Karpas-422 (cell line): ENCODE measurements around the gene STARD3NL. TPM values are rescaled to one million over a fixed set of nuclear protein-coding genes. Genes with fewer than 3 reads are reported as not detected.
"Not testable (repeated sequence)": the region's sequence is repeated elsewhere in the genome, so short reads cannot be mapped to it uniquely, and the experiment has no call there.

Experiments
- DNase-seq: peaks from one replicate; pipeline ENCODE4 v3.0.0-alpha.2; 2015
- H2AFZ ChIP-seq: fragments of 200-600 bp; sonication (generic); 2 replicates; pipeline ENCODE4 v1.6.1; 2014; ENCODE audit warnings: antibody characterized with exemption, low read length, mixed read lengths
- H3K27ac ChIP-seq: fragments of 200-600 bp; sonication (generic); 2 replicates; pipeline ENCODE4 v1.5.1; 2014; ENCODE audit warnings: mild to moderate bottlenecking, low read length, moderate library complexity
- H3K27me3 ChIP-seq: fragments of 200-600 bp; sonication (generic); 2 replicates; pipeline ENCODE4 v1.6.1; 2014; ENCODE audit warnings: low read length, mixed read lengths
- H3K36me3 ChIP-seq: fragments of 200-600 bp; sonication (generic); 2 replicates; pipeline ENCODE4 v1.6.1; 2014; ENCODE audit warnings: low read length, mixed read lengths; ENCODE audit not compliant: insufficient read depth
- H3K4me1 ChIP-seq: fragments of 200-600 bp; sonication (generic); 2 replicates; pipeline ENCODE4 v1.6.1; 2014; ENCODE audit warnings: mild to moderate bottlenecking, low read length, mixed read lengths
- H3K4me2 ChIP-seq: fragments of 200-600 bp; sonication (generic); 2 replicates; pipeline ENCODE4 v1.6.1; 2014; ENCODE audit warnings: low read length, low read depth, mild to moderate bottlenecking; ENCODE audit not compliant: poor library complexity, severe bottlenecking
- H3K4me3 ChIP-seq: fragments of 200-600 bp; sonication (generic); 2 replicates; pipeline ENCODE4 v1.5.1; 2014; ENCODE audit warnings: mild to moderate bottlenecking, antibody characterized with exemption, low read length, mixed read lengths
- H3K79me2 ChIP-seq: fragments of 200-600 bp; sonication (generic); 2 replicates; pipeline ENCODE4 v1.6.1; 2014; ENCODE audit warnings: mild to moderate bottlenecking, low read length, mixed read lengths
- H3K9ac ChIP-seq: fragments of 200-600 bp; sonication (generic); 2 replicates; pipeline ENCODE4 v1.6.0; 2014; ENCODE audit warnings: low read length
- H3K9me2 ChIP-seq: fragments of 200-600 bp; sonication (generic), shearing (Covaris generic); replicated peaks from 2 replicates; pipeline ENCODE4 v1.6.0; 2014; ENCODE audit warnings: mild to moderate bottlenecking, low read length, moderate library complexity; ENCODE audit not compliant: insufficient read depth
- H3K9me3 ChIP-seq: fragments of 300-700, 200-600 bp; sonication (generic); 2 replicates; pipeline ENCODE4 v1.6.1; 2014; ENCODE audit warnings: low read length, mixed read lengths
- H4K20me1 ChIP-seq: fragments of 200-600 bp; sonication (generic); 2 replicates; pipeline ENCODE4 v1.6.1; 2014; ENCODE audit warnings: mild to moderate bottlenecking, antibody characterized with exemption, low read length, low read depth; ENCODE audit not compliant: insufficient read depth
- total RNA-seq: library from RNA; depleted of rRNA; stranded (reverse); fragments of >200 nt; shearing (Covaris generic); gene quantifications from 2 replicates; pipeline ENCODE4 v1.2.3, GENCODE V29; 2014; ENCODE audit warnings: low replicate concordance

Gene STARD3NL
- total RNA-seq, 1 experiment from 2014 or later: 50.4 TPM

DNA sequence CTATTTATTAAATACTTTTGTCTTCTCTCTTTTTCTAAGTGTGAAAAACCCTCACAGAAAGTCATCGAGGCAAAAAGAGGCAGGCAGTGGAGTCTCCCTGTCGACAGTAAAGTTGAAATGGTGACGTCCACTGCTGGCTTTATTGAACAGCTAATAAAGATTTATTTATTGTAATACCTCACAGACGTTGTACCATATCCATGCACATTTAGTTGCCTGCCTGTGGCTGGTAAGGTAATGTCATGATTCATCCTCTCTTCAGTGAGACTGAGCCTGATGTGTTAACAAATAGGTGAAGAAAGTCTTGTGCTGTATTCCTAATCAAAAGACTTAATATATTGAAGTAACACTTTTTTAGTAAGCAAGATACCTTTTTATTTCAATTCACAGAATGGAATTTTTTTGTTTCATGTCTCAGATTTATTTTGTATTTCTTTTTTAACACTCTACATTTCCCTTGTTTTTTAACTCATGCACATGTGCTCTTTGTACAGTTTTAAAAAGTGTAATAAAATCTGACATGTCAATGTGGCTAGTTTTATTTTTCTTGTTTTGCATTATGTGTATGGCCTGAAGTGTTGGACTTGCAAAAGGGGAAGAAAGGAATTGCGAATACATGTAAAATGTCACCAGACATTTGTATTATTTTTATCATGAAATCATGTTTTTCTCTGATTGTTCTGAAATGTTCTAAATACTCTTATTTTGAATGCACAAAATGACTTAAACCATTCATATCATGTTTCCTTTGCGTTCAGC is 52.0 kb downstream of the STARD3NL start:
- Histone ChIP-seq H3K27me3 (no peaks in the 10 kb centered on the region), H3K9ac (no peak overlapping the region), H4K20me1 (no peaks in the 10 kb centered on the region), H3K9me3 (no peaks in the 10 kb centered on the region), H3K4me2 (no peak overlapping the region), H3K9me2 (no peaks in the 10 kb centered on the region), H3K4me3 (no peak overlapping the region), H2AFZ (no peak overlapping the region), H3K4me1 (no peaks in the 10 kb centered on the region), H3K79me2 (no peaks in the 10 kb centered on the region), H3K36me3 (peaks cover 6% of the 10 kb centered on the region; the same call in 1 of the 2 replicates), H3K27ac (no peak overlapping the region)
- no peak for DNase-seq

DNA sequence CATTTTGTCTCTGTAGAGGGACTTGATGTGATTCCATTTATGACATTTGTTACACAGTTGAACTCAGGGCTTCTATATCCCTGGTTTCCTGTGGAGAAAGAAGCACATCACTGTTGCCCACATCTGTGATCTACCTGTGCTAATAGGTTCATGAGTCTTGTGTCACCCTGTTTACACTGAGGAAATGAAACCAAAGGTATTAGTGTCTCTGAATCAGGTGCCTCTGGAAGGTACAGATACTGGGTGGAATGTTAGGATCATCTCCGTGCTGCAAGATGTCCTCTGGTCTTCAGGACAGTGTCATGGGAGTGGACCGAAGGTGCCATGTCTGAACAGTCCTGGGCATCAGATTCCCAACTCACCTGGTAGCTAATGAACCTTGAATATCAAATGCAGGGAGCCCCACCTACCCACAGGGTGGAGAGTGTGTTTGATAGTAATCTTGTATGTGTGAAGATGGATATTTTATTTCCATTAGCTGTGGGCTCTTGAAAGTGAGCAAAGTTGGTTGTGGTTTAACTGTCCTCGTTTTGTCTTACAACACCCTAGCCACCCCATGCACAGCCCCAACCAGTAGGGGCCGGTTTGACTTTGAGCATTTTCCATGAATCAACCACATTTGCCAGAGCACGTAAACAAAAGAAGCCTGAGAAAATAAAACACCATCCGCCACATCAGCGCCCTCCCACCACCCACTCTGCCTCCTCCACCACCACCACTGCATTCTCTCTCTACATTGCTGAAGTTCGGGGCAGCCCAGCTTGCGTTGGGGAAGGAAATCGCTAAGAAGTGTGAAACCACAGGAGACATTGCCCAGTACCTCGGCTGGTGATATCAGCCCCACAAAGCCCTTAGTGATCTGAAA is 54.7 kb downstream of the STARD3NL start:
- no peak overlapping the region for H2AFZ ChIP-seq
- H3K27ac ChIP-seq: no peak overlapping the region
- peaks cover 6% of the 10 kb centered on the region; the same call in 1 of the 2 replicates for H3K36me3 ChIP-seq
- no peak for DNase-seq
- no peaks in the 10 kb centered on the region for H3K27me3 ChIP-seq
- no peaks in the 10 kb centered on the region for H3K4me1 ChIP-seq
- H4K20me1 ChIP-seq: no peaks in the 10 kb centered on the region
- H3K79me2 ChIP-seq: no peaks in the 10 kb centered on the region
- no peak overlapping the region for H3K9ac ChIP-seq
- H3K9me2 ChIP-seq: no peaks in the 10 kb centered on the region
- no peak overlapping the region for H3K4me2 ChIP-seq
- no peak overlapping the region for H3K4me3 ChIP-seq
- H3K9me3 ChIP-seq: no peaks in the 10 kb centered on the region

DNA sequence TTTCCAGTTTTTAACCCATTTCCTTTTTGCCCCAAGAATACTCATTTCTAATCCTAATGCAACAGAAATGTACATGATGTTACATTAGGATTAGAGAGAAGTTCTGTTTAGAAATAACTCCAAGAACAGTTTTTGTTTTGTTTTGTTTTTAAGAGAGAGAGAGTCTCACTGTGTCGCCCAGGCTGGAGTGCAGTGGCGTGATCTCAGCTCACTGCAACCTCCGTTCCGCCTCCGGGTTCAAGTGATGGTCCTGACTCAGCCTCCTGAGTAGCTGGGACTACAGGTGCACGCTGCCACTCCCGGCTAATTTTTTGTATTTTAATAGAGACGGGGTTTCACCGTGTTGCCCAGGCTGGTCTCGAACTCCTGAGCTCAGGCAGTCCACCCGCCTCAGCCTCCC is 56.7 kb downstream of the STARD3NL start:
- not testable (repeated sequence) for H2AFZ ChIP-seq, H3K27ac ChIP-seq, H3K4me3 ChIP-seq

GRCh38 chr7:38235606-38236005 is 57.6 kb downstream of the STARD3NL start:
- no peaks in the 10 kb centered on the region for H3K4me1 ChIP-seq

More for the DNA sequence above, 56.7 kb downstream of the STARD3NL start:
- not testable (repeated sequence) for H3K9me2 ChIP-seq, H3K27me3 ChIP-seq, H3K9me3 ChIP-seq, H3K9ac ChIP-seq, H3K79me2 ChIP-seq, DNase-seq, H4K20me1 ChIP-seq, H3K4me2 ChIP-seq, H3K36me3 ChIP-seq, H3K4me1 ChIP-seq

GRCh38 chr7:38239129-38239528 is 61.1 kb downstream of the STARD3NL start:
- H3K9me2 ChIP-seq, H3K4me2 ChIP-seq, DNase-seq, H3K9ac ChIP-seq, H3K4me3 ChIP-seq, H3K4me1 ChIP-seq, H3K27me3 ChIP-seq, H4K20me1 ChIP-seq, H3K9me3 ChIP-seq, H3K36me3 ChIP-seq, H3K27ac ChIP-seq, H2AFZ ChIP-seq, H3K79me2 ChIP-seq: not testable (repeated sequence)

More at GRCh38 chr7:38235606-38236005, 57.6 kb downstream of the STARD3NL start:
- Histone ChIP-seq H2AFZ (no peak overlapping the region), H3K79me2 (no peaks in the 10 kb centered on the region), H3K27ac (no peak overlapping the region), H3K4me2 (no peak overlapping the region), H3K4me3 (no peak overlapping the region), H3K9me3 (no peaks in the 10 kb centered on the region), H3K36me3 (no peaks in the 10 kb centered on the region), H3K9me2 (no peaks in the 10 kb centered on the region), H3K27me3 (no peaks in the 10 kb centered on the region), H3K9ac (no peak overlapping the region), H4K20me1 (no peaks in the 10 kb centered on the region)
- DNase-seq: no peak

DNA sequence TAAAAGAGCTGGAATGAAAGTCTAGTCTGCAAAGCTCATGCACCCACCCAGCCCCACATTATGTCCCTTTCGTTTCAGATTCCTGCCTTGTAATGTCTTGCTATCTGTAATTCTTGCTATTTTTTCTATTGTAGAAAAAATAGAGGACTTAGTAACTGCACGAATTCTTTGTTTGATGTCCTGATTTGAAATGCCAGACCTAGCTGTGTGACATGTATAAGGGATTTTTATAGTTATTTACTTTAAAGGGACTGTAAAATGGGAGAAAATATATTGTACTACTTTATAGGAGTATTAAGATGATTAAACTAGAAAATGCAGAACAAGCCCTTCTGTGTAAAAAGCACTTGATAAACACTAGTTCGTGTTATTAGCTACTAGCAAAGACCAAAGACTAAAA is 63.0 kb downstream of the STARD3NL start:
- Histone ChIP-seq H3K4me1 (no peaks in the 10 kb centered on the region), H3K27ac (no peak overlapping the region), H4K20me1 (no peaks in the 10 kb centered on the region), H3K9ac (no peak overlapping the region), H3K36me3 (no peaks in the 10 kb centered on the region), H3K4me3 (no peak overlapping the region), H2AFZ (no peak overlapping the region), H3K9me2 (no peaks in the 10 kb centered on the region), H3K4me2 (no peak overlapping the region), H3K9me3 (no peaks in the 10 kb centered on the region), H3K79me2 (no peaks in the 10 kb centered on the region), H3K27me3 (no peaks in the 10 kb centered on the region)
- no peak for DNase-seq

DNA sequence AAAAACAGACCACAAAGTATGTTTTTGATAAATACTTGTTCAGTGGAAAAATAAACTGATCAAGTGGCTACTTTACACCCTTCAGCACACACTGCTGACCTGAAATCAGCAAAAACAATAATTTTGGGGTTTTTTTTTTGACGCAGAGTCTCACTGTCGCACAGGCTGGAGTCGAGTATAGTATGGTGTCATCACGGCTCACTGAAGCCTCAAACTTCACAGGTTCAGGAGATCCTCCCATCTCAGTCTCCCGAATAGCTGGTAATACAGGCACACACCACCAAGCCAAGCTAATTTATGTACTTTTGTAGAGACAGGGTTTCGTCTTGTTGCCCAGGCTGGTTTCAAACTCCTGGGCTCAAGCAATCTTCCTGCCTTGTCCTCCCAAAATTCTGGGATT is 64.8 kb downstream of the STARD3NL start:
- Histone ChIP-seq H2AFZ (no peak overlapping the region), H3K36me3 (no peaks in the 10 kb centered on the region), H3K9ac (no peak overlapping the region), H3K9me3 (no peaks in the 10 kb centered on the region), H3K4me3 (no peak overlapping the region), H3K4me1 (no peaks in the 10 kb centered on the region), H3K79me2 (no peaks in the 10 kb centered on the region), H3K27ac (no peak overlapping the region), H3K4me2 (no peak overlapping the region), H4K20me1 (no peaks in the 10 kb centered on the region), H3K27me3 (no peaks in the 10 kb centered on the region), H3K9me2 (no peaks in the 10 kb centered on the region)
- no peak for DNase-seq

GRCh38 chr7:38243345-38243744 is 65.3 kb downstream of the STARD3NL start:
- H3K9ac ChIP-seq, H3K4me3 ChIP-seq, H3K79me2 ChIP-seq, H3K27me3 ChIP-seq, DNase-seq, H3K9me3 ChIP-seq, H4K20me1 ChIP-seq, H3K4me1 ChIP-seq, H2AFZ ChIP-seq, H3K9me2 ChIP-seq, H3K4me2 ChIP-seq, H3K36me3 ChIP-seq, H3K27ac ChIP-seq: not testable (repeated sequence)
